ENCODE measurements around the gene RAB27B.
"Not testable (repeated sequence)": the region's sequence is repeated elsewhere in the genome, so short reads cannot be mapped to it uniquely, and the experiment has no call there.

Gene RAB27B

GRCh38 chr18:54820785-54821275 is 7.4 kb upstream of the RAB27B start:
- DNase-seq, result not testable (repeated sequence)

GRCh38 chr18:54822872-54823845 is 5.1 kb upstream of the RAB27B start:
- no peak for DNase-seq

- DNase-seq, result no peak
Measured at GRCh38 chr18:54824761-54825160, 3.5 kb upstream of the RAB27B start.

GRCh38 chr18:54825601-54826344 is 2.5 kb upstream of the RAB27B start:
- peak; percentile 11 for DNase-seq

GRCh38 chr18:54828986-54829385 is 709 bp downstream of the RAB27B start:
- no peak for DNase-seq

- DNase-seq, result no peak
Measured at GRCh38 chr18:54829856-54830255, 1.6 kb downstream of the RAB27B start.

GRCh38 chr18:54830260-54830659 is 2.0 kb downstream of the RAB27B start:
- DNase-seq, result no peak

GRCh38 chr18:54830866-54831265 is 2.6 kb downstream of the RAB27B start:
- no peak for DNase-seq

- DNase-seq, result no peak
Measured at GRCh38 chr18:54835944-54836343, 7.7 kb downstream of the RAB27B start.

GRCh38 chr18:54843314-54843713 is 15.0 kb downstream of the RAB27B start:
- DNase-seq, result no peak

- DNase-seq, result no peak
Measured at GRCh38 chr18:54845787-54846186, 17.5 kb downstream of the RAB27B start.

- DNase-seq, result no peak
Measured at GRCh38 chr18:54848121-54848520, 19.8 kb downstream of the RAB27B start.

- no peak for DNase-seq
Measured at GRCh38 chr18:54849683-54850082, 21.4 kb downstream of the RAB27B start.

GRCh38 chr18:54850598-54850997 is 22.3 kb downstream of the RAB27B start:
- no peak for DNase-seq

GRCh38 chr18:54852780-54853675 is 24.8 kb downstream of the RAB27B start:
- no peak for DNase-seq

GRCh38 chr18:54855050-54855449 is 26.8 kb downstream of the RAB27B start:
- DNase-seq, result peak; percentile 10

GRCh38 chr18:54856105-54856646 is 27.9 kb downstream of the RAB27B start:
- DNase-seq, result no peak

- no peak for DNase-seq
Measured at GRCh38 chr18:54857499-54857898, 29.2 kb downstream of the RAB27B start.

GRCh38 chr18:54859667-54860421 is 31.6 kb downstream of the RAB27B start:
- no peak for DNase-seq

GRCh38 chr18:54860941-54861340 is 32.7 kb downstream of the RAB27B start:
- no peak for DNase-seq

- no peak for DNase-seq
Measured at GRCh38 chr18:54867131-54867530, 38.9 kb downstream of the RAB27B start.

GRCh38 chr18:54871231-54871630 is 43.0 kb downstream of the RAB27B start:
- DNase-seq, result no peak
